LNCaP clone FGC (cell line): ENCODE data around the gene NOXA1.

Experiments used
- DNase-seq: peaks from one replicate; pipeline ENCODE4 v3.0.0-alpha.2; 2011; ENCODE audit warnings: low read depth
- H3K4me3 ChIP-seq: 2 replicates; pipeline ENCODE4 v1.5.1; 2011; ENCODE audit warnings: mild to moderate bottlenecking, low read depth, low read length, control low read depth
- TF ChIP-seq, protein P1 (sequence below): IDR thresholded peaks from 2 replicates; pipeline ENCODE4 v1.5.1; 2012; ENCODE audit warnings: mild to moderate bottlenecking; ENCODE audit not compliant: control insufficient read depth, insufficient read depth; ENCODE audit errors: extremely low read depth

The NOXA1 gene

GRCh38 chr9:137431416-137431931, 8.3 kb downstream of the NOXA1 start:
- no peak for DNase-seq
- TF ChIP-seq, protein P1, sequence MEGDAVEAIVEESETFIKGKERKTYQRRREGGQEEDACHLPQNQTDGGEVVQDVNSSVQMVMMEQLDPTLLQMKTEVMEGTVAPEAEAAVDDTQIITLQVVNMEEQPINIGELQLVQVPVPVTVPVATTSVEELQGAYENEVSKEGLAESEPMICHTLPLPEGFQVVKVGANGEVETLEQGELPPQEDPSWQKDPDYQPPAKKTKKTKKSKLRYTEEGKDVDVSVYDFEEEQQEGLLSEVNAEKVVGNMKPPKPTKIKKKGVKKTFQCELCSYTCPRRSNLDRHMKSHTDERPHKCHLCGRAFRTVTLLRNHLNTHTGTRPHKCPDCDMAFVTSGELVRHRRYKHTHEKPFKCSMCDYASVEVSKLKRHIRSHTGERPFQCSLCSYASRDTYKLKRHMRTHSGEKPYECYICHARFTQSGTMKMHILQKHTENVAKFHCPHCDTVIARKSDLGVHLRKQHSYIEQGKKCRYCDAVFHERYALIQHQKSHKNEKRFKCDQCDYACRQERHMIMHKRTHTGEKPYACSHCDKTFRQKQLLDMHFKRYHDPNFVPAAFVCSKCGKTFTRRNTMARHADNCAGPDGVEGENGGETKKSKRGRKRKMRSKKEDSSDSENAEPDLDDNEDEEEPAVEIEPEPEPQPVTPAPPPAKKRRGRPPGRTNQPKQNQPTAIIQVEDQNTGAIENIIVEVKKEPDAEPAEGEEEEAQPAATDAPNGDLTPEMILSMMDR = no peak
- no peak overlapping the region for H3K4me3 ChIP-seq

DNA sequence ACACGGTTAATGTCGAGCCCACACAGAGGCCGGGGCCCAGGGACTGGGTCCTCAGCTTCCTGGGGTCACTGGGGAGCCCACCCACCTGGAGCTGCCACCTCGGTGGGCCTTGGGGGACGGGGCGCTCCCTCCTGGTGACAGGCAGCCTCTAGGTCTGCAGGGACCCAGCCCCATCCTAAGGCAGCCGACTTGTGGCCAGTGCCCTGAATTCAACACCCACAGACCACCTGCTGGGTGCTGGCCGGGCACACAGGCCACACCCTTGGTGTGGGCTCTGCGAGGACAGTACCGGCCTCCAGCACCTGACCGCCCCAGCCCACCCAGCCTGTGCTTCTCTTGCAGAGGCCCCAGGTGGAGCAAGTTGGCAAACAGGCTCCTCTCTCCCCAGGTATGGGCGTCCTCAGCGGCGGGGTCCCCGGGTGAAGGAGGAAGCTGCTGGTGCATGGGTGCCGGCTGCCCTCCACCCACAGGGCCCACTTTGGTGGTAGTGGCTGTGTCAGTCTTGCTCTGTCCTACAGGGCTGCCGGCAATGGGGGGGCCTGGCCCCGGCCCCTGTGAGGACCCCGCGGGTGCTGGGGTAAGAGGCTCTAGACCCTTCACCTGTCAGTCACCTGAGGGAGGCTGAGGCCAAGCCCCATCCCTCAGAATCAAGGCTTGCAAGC, 9.6 kb downstream of the NOXA1 start:
- no peak for DNase-seq

GRCh38 chr9:137433349-137433915, 10.2 kb downstream of the NOXA1 start:
- no peak overlapping the region for H3K4me3 ChIP-seq
- TF ChIP-seq, protein P1 = no peak
- DNase-seq = no peak

More for the DNA sequence above, 9.6 kb downstream of the NOXA1 start:
- TF ChIP-seq, protein P1 = no peak
- no peak overlapping the region for H3K4me3 ChIP-seq

GRCh38 chr9:137433916-137434431, 10.8 kb downstream of the NOXA1 start:
- TF ChIP-seq, protein P1 = no peak
- no peak overlapping the region for H3K4me3 ChIP-seq
- DNase-seq = no peak

DNA sequence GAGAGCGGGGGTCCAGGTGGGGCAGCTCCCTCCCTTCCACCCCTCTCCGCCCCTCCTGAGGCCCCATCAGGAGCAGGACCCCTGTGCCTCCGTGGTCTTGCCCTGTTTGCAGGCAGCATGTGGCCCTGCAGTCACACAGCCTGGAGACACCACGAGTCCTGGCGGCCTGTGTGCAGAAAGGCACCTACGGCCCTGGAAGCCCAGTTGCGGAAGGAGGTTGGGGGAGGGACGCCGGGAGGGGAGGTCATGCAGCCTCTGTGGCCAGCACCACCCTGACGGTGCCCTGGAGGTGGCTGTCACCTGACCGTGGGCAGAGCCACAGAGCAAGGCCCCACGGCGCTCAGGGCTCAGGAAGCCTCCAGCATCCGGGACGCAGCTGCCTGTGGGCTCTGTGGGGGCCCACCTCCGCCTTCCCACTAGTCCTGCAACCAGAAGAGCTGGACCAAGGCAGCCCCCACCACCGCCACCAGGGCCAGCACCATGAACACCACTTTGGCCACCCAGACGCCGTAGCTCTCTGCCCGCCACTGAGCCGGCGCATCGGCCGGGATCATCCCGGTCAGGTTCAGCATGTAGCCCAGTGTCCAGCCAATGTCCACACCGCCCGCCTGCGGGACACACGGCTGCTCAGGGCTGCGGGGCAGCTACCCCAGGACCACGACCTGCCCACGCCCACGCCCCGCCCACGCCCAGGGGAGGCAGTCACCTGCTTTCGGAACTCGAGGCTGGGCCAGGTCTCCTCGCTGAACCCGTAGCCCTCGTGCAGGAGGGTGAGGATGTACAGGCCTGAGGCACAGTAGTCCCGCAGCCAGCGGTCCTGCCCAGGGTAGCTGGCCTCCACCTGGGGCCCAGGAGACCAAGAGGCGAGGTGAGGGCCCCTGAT, 11.5 kb downstream of the NOXA1 start:
- no peak overlapping the region for H3K4me3 ChIP-seq
- TF ChIP-seq, protein P1 = no peak
- DNase-seq = no peak

DNA sequence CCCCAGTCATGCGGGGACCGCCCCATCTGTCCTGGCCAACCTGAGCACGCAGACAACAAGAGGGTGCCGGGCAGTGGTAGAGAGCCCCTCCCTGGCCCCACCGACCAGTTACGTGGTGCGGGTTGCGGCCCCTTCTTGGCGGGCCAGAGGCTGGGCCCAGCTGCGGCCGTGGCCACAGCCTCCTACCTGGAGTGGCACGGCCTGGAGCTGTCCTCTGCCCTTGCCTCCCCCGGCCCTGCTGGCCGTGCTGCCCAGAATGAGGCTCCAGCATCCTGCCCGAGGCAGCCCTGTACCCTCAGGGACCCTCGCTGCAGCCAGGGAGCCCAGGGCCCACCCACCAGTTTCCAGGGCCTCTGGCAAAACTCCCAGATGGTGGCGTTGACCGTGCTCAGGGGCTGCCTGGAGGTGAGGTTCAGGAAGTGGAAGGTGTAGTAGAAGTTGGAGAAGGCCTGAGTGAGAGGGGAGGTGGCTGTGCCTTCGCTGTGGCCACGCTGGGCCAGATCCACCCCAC, 12.2 kb downstream of the NOXA1 start:
- TF ChIP-seq, protein P1 = no peak
- DNase-seq = no peak
- H3K4me3 ChIP-seq = no peak overlapping the region
